ENCODE data around the gene MTHFD1L.
"Not testable (repeated sequence)": the region's sequence is repeated elsewhere in the genome, so short reads cannot be mapped to it uniquely, and the experiment has no call there.

MTHFD1L gene

GRCh38 chr6:150841697-150842096 lies 23.8 kb upstream of the MTHFD1L start:
- Histone ChIP-seq H3K36me3 (ENCODE audit: control insufficient read depth, insufficient read depth, low read length) (no peaks in the 10 kb centered on the region), H3K27me3 (ENCODE audit: control insufficient read depth, insufficient read depth, low read length, poor library complexity, severe bottlenecking) (no peaks in the 10 kb centered on the region), H3K9me3 (ENCODE audit: control insufficient read depth, low read length) (no peaks in the 10 kb centered on the region), H3K4me1 (ENCODE audit: control insufficient read depth, insufficient read depth, low read length) (no peaks in the 10 kb centered on the region), H3K4me3 (ENCODE audit: insufficient read depth, low read depth, low read length) (no peak overlapping the region), H3K27ac (ENCODE audit: insufficient read depth, low read depth, low read length, poor library complexity, severe bottlenecking) (no peak overlapping the region)
- WGBS, 2 experiments = 88 to 97% methylated on average over 2 of the region's 3 CpGs

- no peak overlapping the region for H3K27ac ChIP-seq (ENCODE audit: insufficient read depth, low read depth, low read length, poor library complexity, severe bottlenecking)
- no peaks in the 10 kb centered on the region for H3K9me3 ChIP-seq (ENCODE audit: control insufficient read depth, low read length)
- no peak overlapping the region for H3K4me3 ChIP-seq (ENCODE audit: insufficient read depth, low read depth, low read length)
- no peaks in the 10 kb centered on the region for H3K4me1 ChIP-seq (ENCODE audit: control insufficient read depth, insufficient read depth, low read length)
- 80% methylated on average over 1 to 3 of the region's 3 CpGs for WGBS, 2 experiments
- no peaks in the 10 kb centered on the region for H3K27me3 ChIP-seq (ENCODE audit: control insufficient read depth, insufficient read depth, low read length, poor library complexity, severe bottlenecking)
- no peaks in the 10 kb centered on the region for H3K36me3 ChIP-seq (ENCODE audit: control insufficient read depth, insufficient read depth, low read length)
Measured at GRCh38 chr6:150844371-150844770, 21.1 kb upstream of the MTHFD1L start.

- Histone ChIP-seq H3K27me3 (ENCODE audit: control insufficient read depth, insufficient read depth, low read length, poor library complexity, severe bottlenecking) (no peaks in the 10 kb centered on the region), H3K9me3 (ENCODE audit: control insufficient read depth, low read length) (no peaks in the 10 kb centered on the region), H3K4me1 (ENCODE audit: control insufficient read depth, insufficient read depth, low read length) (no peaks in the 10 kb centered on the region), H3K4me3 (ENCODE audit: insufficient read depth, low read depth, low read length) (no peak overlapping the region), H3K36me3 (ENCODE audit: control insufficient read depth, insufficient read depth, low read length) (no peaks in the 10 kb centered on the region), H3K27ac (ENCODE audit: insufficient read depth, low read depth, low read length, poor library complexity, severe bottlenecking) (no peak overlapping the region)
- 95 to 96% methylated on average over 5 of the region's 5 CpGs for WGBS, 2 experiments
Measured at GRCh38 chr6:150846641-150847040, 18.9 kb upstream of the MTHFD1L start.

GRCh38 chr6:150848400-150848799 lies 17.1 kb upstream of the MTHFD1L start:
- no peaks in the 10 kb centered on the region for H3K4me1 ChIP-seq (ENCODE audit: control insufficient read depth, insufficient read depth, low read length)
- 25 to 26% methylated on average over 2 of the region's 2 CpGs for WGBS, 2 experiments
- no peaks in the 10 kb centered on the region for H3K36me3 ChIP-seq (ENCODE audit: control insufficient read depth, insufficient read depth, low read length)
- H3K9me3 ChIP-seq (ENCODE audit: control insufficient read depth, low read length) = no peaks in the 10 kb centered on the region
- no peak overlapping the region for H3K27ac ChIP-seq (ENCODE audit: insufficient read depth, low read depth, low read length, poor library complexity, severe bottlenecking)
- no peaks in the 10 kb centered on the region for H3K27me3 ChIP-seq (ENCODE audit: control insufficient read depth, insufficient read depth, low read length, poor library complexity, severe bottlenecking)
- H3K4me3 ChIP-seq (ENCODE audit: insufficient read depth, low read depth, low read length) = no peak overlapping the region

GRCh38 chr6:150854392-150854791 lies 11.1 kb upstream of the MTHFD1L start:
- H3K27ac ChIP-seq (ENCODE audit: insufficient read depth, low read depth, low read length, poor library complexity, severe bottlenecking); H3K36me3 ChIP-seq (ENCODE audit: control insufficient read depth, insufficient read depth, low read length); H3K27me3 ChIP-seq (ENCODE audit: control insufficient read depth, insufficient read depth, low read length, poor library complexity, severe bottlenecking); H3K9me3 ChIP-seq (ENCODE audit: control insufficient read depth, low read length); H3K4me3 ChIP-seq (ENCODE audit: insufficient read depth, low read depth, low read length); H3K4me1 ChIP-seq (ENCODE audit: control insufficient read depth, insufficient read depth, low read length): not testable (repeated sequence)
- 89 to 91% methylated on average over 5 of the region's 5 CpGs for WGBS, 2 experiments

- 94 to 97% methylated on average over 8 of the region's 8 CpGs for WGBS, 2 experiments
- not testable (repeated sequence) for H3K27ac ChIP-seq (ENCODE audit: insufficient read depth, low read depth, low read length, poor library complexity, severe bottlenecking); H3K4me1 ChIP-seq (ENCODE audit: control insufficient read depth, insufficient read depth, low read length); H3K9me3 ChIP-seq (ENCODE audit: control insufficient read depth, low read length); H3K27me3 ChIP-seq (ENCODE audit: control insufficient read depth, insufficient read depth, low read length, poor library complexity, severe bottlenecking); H3K4me3 ChIP-seq (ENCODE audit: insufficient read depth, low read depth, low read length); H3K36me3 ChIP-seq (ENCODE audit: control insufficient read depth, insufficient read depth, low read length)
Measured at GRCh38 chr6:150855171-150855570, 10.3 kb upstream of the MTHFD1L start.

- WGBS, 2 experiments = 92 to 93% methylated on average over 7 of the region's 7 CpGs
- Histone ChIP-seq H3K27ac (ENCODE audit: insufficient read depth, low read depth, low read length, poor library complexity, severe bottlenecking) (no peak overlapping the region), H3K27me3 (ENCODE audit: control insufficient read depth, insufficient read depth, low read length, poor library complexity, severe bottlenecking) (no peaks in the 10 kb centered on the region), H3K4me3 (ENCODE audit: insufficient read depth, low read depth, low read length) (no peak overlapping the region), H3K36me3 (ENCODE audit: control insufficient read depth, insufficient read depth, low read length) (no peaks in the 10 kb centered on the region), H3K9me3 (ENCODE audit: control insufficient read depth, low read length) (no peaks in the 10 kb centered on the region), H3K4me1 (ENCODE audit: control insufficient read depth, insufficient read depth, low read length) (no peaks in the 10 kb centered on the region)
Measured at GRCh38 chr6:150857062-150857944, 8.2 kb upstream of the MTHFD1L start.

GRCh38 chr6:150857945-150858308 lies 7.6 kb upstream of the MTHFD1L start:
- Histone ChIP-seq H3K9me3 (ENCODE audit: control insufficient read depth, low read length) (no peaks in the 10 kb centered on the region), H3K27me3 (ENCODE audit: control insufficient read depth, insufficient read depth, low read length, poor library complexity, severe bottlenecking) (no peaks in the 10 kb centered on the region), H3K4me1 (ENCODE audit: control insufficient read depth, insufficient read depth, low read length) (no peaks in the 10 kb centered on the region), H3K36me3 (ENCODE audit: control insufficient read depth, insufficient read depth, low read length) (no peaks in the 10 kb centered on the region), H3K4me3 (ENCODE audit: insufficient read depth, low read depth, low read length) (no peak overlapping the region), H3K27ac (ENCODE audit: insufficient read depth, low read depth, low read length, poor library complexity, severe bottlenecking) (no peak overlapping the region)
- 92 to 94% methylated on average over 2 of the region's 2 CpGs for WGBS, 2 experiments

GRCh38 chr6:150861448-150862168 lies 3.9 kb upstream of the MTHFD1L start:
- H3K27ac ChIP-seq (ENCODE audit: insufficient read depth, low read depth, low read length, poor library complexity, severe bottlenecking); H3K36me3 ChIP-seq (ENCODE audit: control insufficient read depth, insufficient read depth, low read length); H3K9me3 ChIP-seq (ENCODE audit: control insufficient read depth, low read length); H3K4me1 ChIP-seq (ENCODE audit: control insufficient read depth, insufficient read depth, low read length); H3K27me3 ChIP-seq (ENCODE audit: control insufficient read depth, insufficient read depth, low read length, poor library complexity, severe bottlenecking); H3K4me3 ChIP-seq (ENCODE audit: insufficient read depth, low read depth, low read length): not testable (repeated sequence)
- 91 to 92% methylated on average over 8 of the region's 8 CpGs for WGBS, 2 experiments

GRCh38 chr6:150863213-150863928 lies 2.1 kb upstream of the MTHFD1L start:
- Histone ChIP-seq H3K9me3 (ENCODE audit: control insufficient read depth, low read length) (no peaks in the 10 kb centered on the region), H3K27me3 (ENCODE audit: control insufficient read depth, insufficient read depth, low read length, poor library complexity, severe bottlenecking) (no peaks in the 10 kb centered on the region), H3K36me3 (ENCODE audit: control insufficient read depth, insufficient read depth, low read length) (no peaks in the 10 kb centered on the region), H3K27ac (ENCODE audit: insufficient read depth, low read depth, low read length, poor library complexity, severe bottlenecking) (no peak overlapping the region), H3K4me1 (ENCODE audit: control insufficient read depth, insufficient read depth, low read length) (no peaks in the 10 kb centered on the region), H3K4me3 (ENCODE audit: insufficient read depth, low read depth, low read length) (no peak overlapping the region)
- 93% methylated on average over 7 of the region's 7 CpGs for WGBS, 2 experiments

All from ectodermal cell (in vitro differentiated cells).